HG03135 (cell line): ENCODE data around the gene FN1.
A peak's percentile ranks its signal among the peaks of the same experiment; 100 is the strongest.

Source experiments
- ATAC-seq: cut with Tn5 transposase; IDR thresholded peaks from one replicate; pipeline ENCODE4 v1.9.1; 2021; ENCODE audit warnings: mild to moderate bottlenecking, moderate library complexity; ENCODE audit not compliant: unreplicated experiment

FN1 gene

DNA sequence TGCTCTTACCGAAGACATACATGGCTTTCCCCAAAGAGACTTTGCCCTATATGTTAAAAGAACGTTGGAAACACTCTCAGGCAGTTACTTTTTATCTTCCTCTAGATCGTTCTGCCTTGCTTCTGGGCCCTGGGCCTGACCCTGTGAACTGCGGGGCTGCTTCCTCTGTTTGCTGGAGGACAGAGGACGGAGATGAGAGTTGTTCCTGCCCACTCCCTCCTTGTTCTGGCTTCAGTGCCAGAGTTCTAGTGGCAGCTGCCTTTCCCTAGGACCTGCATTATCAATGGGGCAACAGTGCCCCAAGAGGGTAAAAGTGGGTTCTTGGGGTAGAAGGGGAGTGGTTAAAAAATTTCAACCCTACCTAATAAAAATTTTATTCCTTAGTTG, 6.5 kb upstream of the FN1 start:
- ATAC-seq = no peak

- ATAC-seq = no peak
These were observed 5.9 kb upstream of the FN1 start for GRCh38 chr2:215441560-215442400.

GRCh38 chr2:215439980-215440512, 4.2 kb upstream of the FN1 start:
- no peak for ATAC-seq

DNA sequence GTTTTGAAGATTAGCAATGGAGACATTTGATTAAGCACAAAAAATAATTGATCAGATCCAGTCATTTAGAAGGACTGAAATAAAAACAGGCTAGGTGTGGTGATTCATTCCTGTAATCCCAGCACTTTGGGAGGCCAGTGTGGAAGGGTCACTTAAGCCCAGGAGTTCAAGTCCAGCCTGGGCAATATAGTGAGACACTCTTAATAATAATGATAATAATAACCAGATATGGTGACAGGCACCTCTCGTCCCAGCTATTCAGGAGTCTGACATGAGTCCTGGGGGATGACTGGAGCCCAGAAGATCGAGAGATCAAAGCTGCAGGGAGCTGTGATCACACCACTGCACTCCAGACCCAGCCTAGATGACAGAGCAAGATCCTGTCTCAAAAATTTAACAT, 3.5 kb upstream of the FN1 start:
- no peak for ATAC-seq

GRCh38 chr2:215437614-215438013, 1.7 kb upstream of the FN1 start:
- ATAC-seq = no peak

- ATAC-seq = peak; percentile 14
These were observed 1.1 kb upstream of the FN1 start for GRCh38 chr2:215436705-215437565.

DNA sequence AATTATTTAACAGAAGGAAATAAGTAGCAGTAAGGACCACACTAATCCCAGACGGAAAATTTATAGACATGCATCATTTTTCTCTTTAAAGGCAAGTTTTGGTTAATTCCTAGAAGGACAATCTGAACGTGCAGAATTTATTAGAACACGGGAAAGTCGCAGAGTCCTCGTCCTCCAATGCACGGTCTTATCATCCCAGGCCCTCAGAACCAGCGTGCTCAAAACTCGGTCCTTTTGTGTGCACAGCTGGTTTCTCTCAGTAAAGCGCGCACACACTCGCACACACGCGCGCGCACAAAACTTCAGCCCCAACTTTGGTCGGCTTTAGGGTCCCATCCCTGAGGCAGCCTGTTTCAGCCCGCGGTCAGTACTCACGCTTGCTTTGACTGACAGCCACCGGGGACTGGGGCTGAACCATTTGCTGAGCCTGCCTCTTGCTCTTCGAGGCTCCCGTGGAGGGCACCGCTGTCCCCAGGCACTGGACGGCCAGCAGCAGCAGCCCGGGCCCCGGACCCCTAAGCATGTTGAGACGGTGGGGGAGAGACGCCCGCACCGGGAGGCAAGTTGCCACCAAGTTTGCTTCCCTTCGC, 493 bp downstream of the FN1 start:
- peak; percentile 37 for ATAC-seq

- ATAC-seq = no peak
These were observed 1.2 kb downstream of the FN1 start for GRCh38 chr2:215434447-215435279.

GRCh38 chr2:215432759-215433594, 2.9 kb downstream of the FN1 start:
- ATAC-seq = no peak

DNA sequence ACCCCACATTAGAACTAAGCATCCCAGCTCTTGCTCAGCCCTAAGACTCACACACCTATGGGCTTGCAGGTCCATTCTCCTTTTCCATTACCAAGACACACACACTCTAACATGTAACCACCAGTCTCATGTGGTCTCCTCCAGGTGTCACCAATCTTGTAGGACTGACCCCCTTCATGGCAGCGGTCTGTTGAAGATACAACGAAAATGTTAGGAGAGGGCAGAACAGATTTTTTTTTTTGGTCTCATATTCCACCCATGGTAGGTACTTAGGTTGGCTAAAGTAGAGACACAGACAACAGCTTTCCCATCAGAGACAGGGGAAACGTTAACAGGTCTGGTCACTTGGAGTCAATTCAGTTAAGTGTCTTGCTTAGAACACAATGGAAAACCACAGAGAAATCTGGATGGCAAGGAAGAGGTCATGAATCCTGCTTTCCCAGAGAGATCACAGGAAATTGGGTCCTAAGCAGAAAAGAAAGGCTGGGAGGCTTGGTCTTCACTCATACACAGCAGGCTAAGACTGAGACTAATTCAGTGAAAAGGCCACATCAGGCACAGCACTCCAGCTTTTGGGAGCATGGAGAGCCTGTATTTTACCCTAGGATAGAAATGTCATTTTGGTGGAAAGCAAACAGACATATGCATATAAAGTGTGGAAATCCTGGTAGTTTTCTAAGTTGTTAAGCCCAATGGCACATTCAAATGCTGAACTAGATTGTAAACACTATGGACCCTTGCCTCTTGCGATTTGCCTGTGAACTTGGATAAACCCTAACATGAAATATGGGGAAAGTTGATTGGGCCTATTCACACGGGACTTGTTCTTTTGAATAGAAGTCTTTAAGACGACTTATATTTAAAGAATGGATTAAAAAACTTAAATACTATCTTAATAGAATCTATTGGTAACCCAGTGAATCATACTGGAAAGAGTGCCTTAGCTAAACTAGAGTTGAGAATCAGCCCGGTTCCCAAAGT, 3.8 kb downstream of the FN1 start:
- ATAC-seq = no peak

GRCh38 chr2:215431290-215431689, 4.6 kb downstream of the FN1 start:
- ATAC-seq = no peak

DNA sequence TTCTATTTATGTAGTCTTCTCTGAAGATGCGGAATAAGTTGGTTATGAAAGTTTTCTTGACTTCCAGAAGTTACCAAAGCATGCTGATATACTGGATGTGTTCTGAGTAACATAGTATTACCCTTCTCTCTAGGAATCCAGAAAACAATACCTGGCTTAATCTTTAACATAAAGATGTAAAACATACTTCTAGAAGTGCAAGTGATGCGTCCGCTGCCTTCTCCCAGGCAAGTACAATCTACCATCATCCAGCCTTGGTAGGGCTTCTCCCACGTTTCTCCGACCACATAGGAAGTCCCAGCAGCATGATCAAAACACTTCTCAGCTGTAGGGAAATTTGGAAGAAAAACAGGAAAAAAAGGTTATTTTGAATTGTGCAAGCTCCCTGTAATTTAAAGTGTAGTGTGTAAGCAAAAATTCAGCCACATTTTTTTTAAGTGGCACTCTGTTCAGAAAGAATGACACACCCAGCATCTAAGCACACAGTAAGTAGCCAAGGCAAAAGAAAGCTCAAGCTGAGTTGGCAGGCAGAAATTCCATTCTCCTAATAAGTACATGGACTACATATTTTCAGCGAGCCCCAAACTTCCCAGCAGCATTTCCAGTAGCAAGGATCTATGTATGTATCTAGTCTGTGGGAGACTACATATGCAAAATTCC, 5.2 kb downstream of the FN1 start:
- no peak for ATAC-seq

DNA sequence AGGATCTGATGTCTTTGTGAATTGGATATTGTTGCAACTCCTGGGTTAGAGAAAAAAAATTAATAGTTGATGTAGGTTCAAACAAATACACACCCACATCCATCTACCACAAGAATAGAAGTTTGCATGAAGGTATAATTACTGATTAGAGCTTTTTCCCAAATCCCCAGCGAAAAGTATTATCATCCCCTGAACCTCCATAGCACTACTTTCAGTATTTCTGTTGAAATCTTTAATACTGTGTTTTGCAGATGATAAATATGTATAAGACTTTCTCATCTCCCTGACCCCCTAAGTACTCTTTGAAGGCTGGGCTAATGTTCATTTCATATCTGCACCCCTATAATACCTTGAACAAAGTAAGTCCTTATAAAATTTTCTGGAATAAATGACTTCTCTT, 6.4 kb downstream of the FN1 start:
- no peak for ATAC-seq

GRCh38 chr2:215428060-215428910, 7.6 kb downstream of the FN1 start:
- no peak for ATAC-seq

DNA sequence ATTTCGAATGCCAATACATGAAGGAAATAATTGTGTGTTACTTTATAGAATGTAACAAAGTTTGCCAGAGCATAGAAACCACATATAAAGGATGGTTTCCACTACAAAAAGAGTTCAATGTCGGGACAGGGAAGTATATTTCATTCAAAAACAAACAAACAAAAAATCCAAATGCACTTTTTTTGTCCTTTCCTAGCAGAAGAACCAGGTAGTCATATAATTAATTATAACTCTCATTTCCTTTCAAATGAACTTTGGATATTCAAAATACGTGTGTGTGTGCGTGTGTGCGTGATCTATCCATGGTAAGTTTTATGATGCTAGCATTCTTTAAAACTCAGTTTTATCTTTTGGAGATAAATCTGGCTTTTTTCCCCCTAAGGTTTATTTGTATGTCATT, 8.3 kb downstream of the FN1 start:
- ATAC-seq = no peak

DNA sequence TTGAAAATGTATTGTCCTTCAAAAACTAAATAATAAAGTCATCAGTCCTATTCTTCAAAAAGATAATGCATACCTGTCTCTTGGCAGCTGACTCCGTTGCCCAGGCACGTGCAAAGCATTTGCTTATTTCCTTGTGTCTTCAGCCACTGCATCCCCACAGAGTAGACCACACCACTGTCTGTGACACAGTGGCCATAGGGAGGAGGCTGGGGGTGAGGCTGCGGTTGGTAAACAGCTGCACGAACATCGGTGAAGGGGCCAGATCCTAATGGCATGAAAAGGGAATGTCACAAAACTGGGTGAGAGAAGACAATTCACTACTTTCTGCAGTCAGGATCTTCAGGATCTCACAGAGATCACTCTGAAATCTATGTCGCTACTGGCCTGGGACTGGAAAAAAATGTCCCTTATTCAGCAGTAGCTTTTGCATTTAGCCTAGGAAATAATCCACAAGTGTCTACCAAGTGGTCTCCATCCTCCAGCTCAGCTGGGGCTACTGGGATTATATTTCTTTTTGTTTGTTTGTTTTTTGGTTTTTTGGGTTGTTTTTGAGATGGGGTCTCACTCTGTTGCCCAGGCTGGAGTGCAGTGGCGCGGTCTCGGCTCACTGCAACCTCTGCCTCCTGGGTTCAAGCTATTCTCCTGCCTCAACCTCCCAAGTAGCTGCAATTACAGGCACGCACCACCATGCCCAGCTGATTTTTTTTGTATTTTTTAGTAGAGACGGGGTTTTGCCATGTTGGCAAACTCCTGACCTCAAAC, 10.7 kb downstream of the FN1 start:
- no peak for ATAC-seq
